Pancreas (tissue), 10 donors: ENCODE results near the gene PTOV1. TPM values are rescaled to one million over a fixed set of nuclear protein-coding genes. Genes with fewer than 3 reads are reported as not detected.

Experiments
- ATAC-seq, 4 donors: fragments of 200-7000 bp; cut with Tn5 transposase; one replicate each; pipeline versions ENCODE4 v1.8.0 to v1.9.1; 2020; ENCODE audit warnings: mild to moderate bottlenecking in 4 of 4, moderate library complexity in 4 of 4
- DNase-seq, 6 donors: peaks; one replicate each; pipeline ENCODE4 v3.0.0-alpha.2; 2020
- FAIRE-seq: peaks from 2 replicates; lab custom pipeline; 2012; peaks lifted over from hg19 to GRCh38; lab: Jason Lieb, UNC
- H3K27ac ChIP-seq, 4 donors: fragments of 200-600 bp; sonication (generic); 1 replicate in 3 of 4; 2 replicates in 1 of 4; pipeline versions ENCODE4 v1.5.0 to v1.8.0; 2020
- H3K27me3 ChIP-seq, 4 donors: fragments of 200-600 bp; one replicate each; pipeline ENCODE4 v1.8.0; 2021
- H3K36me3 ChIP-seq, 3 donors: fragments of 200-600 bp; sonication (generic) in 1 of 3; one replicate each; pipeline versions ENCODE4 v1.5.0 to v1.8.0; 2020 to 2021
- H3K4me1 ChIP-seq, 3 donors: fragments of 200-600 bp; one replicate each; pipeline ENCODE4 v1.8.0; 2021
- H3K4me3 ChIP-seq, 4 donors: fragments of 200-600 bp; sonication (generic) in 2 of 4; one replicate each; pipeline versions ENCODE4 v1.5.0 to v1.8.0; 2020 to 2021
- H3K9me3 ChIP-seq, 4 donors: fragments of 200-600 bp; one replicate each; pipeline ENCODE4 v1.8.0; 2021
- CTCF ChIP-seq, 4 donors: fragments of 200-600 bp; sonication (generic) in 3 of 4; IDR thresholded peaks; one replicate each; pipeline versions ENCODE4 v1.5.0 to v1.8.0; 2021; ENCODE audit warnings: antibody characterized with exemption in 4 of 4
- WGBS, 2 donors: extraction: QIAGEN DNeasy Blood & Tissue Kit; methylation state at CpG; one replicate each; pipeline ENCODE4 v1.1.7; 2013; 5-methylcytosine and 5-hydroxymethylcytosine counted together
- intact Hi-C, 3 donors: fragments of 100-400 bp; cut with DNase I; formaldehyde crosslinking; loops; one replicate each; pipeline versions ENCODE4 v1.11.1 to v1.14.2; 2022
- polyA plus RNA-seq, 2 donors: library from polyadenylated mRNA; stranded (reverse); fragments of 200-250 nt; gene quantifications; one replicate each; pipeline ENCODE4 v1.2.3, GENCODE V29; 2013
- total RNA-seq, 6 donors: library from RNA; stranded (reverse); fragmentation: NEBNext Ultra II Directional in 4 of 6; extraction: Animal tissue kit (Norgen Biotek cat#: 25700) in 4 of 6; gene quantifications; one replicate each; pipeline versions ENCODE4 v1.2.1 to v1.2.4, GENCODE V29; 2021 to 2023
- donor health status: healthy with polysubstance abuse.
- donor health status: DM: no; HTN: no; CAD: no; lungs with moderate emphysema.
- donor health status: DM: no; HTN: no; CAD: no.
- donor health status: control.
- donor health status: control.
- donor health status: Bipolar disorder and iron deficiency.
- donor health status: DM: yes; HTN: yes; CAD: no.
- donor health status: DM: no; HTN: no; CAD: no.
- donor health status: DM: no; HTN: no; CAD: no.
- donor health status: DM: yes; HTN: yes; CAD: no.

PTOV1 gene
- total and polyA plus RNA-seq, 8 donors: 48.8 to 191 (median 76.0) TPM

GRCh38 chr19:49862391-49863253 lies 11.7 kb downstream of the PTOV1 start:
- Histone ChIP-seq H3K27ac (no peak overlapping the region), H3K27me3 (no peaks in the 10 kb centered on the region), H3K4me1 (peaks cover 9 to 19% (median 19%) of the 10 kb centered on the region in 3 donors), H3K36me3 (peaks cover 0 to 26% (median 1%) of the 10 kb centered on the region in 3 donors), H3K9me3 (no peaks in the 10 kb centered on the region), H3K4me3 (no peak overlapping the region)
- TF ChIP-seq CTCF (IDR thresholded peaks at IDR 0.05): no peak
- ATAC-seq (no peak), DNase-seq (peak in 4 of 6 donors; percentile 21 to 86 (median 44)), FAIRE-seq (no peak)
- WGBS, 2 donors: 88% methylated on average over 45 to 49 of the region's 49 CpGs
- intact Hi-C loops: no loop called here

GRCh38 chr19:49863254-49863934 lies 12.4 kb downstream of the PTOV1 start:
- no peak overlapping the region for H3K27ac ChIP-seq

GRCh38 chr19:49863935-49864320 lies 13.0 kb downstream of the PTOV1 start:
- H3K27me3 ChIP-seq: no peaks in the 10 kb centered on the region
- no peak for TF ChIP-seq CTCF (IDR thresholded peaks at IDR 0.05)
- peaks cover 0 to 16% (median 0%) of the 10 kb centered on the region in 3 donors for H3K36me3 ChIP-seq
- no peaks in the 10 kb centered on the region for H3K9me3 ChIP-seq
- peak in 2 of 6 donors; percentile 25 to 52 for DNase-seq
- ATAC-seq: no peak
- no peak overlapping the region for H3K27ac ChIP-seq
- intact Hi-C loops: no loop called here
- H3K4me3 ChIP-seq: no peak overlapping the region
- 81 to 83% methylated on average over 17 of the region's 17 CpGs for WGBS, 2 donors
- H3K4me1 ChIP-seq: peaks cover 9 to 26% (median 19%) of the 10 kb centered on the region in 3 donors
- FAIRE-seq: no peak

More at GRCh38 chr19:49863254-49863934, 12.4 kb downstream of the PTOV1 start:
- no peak for TF ChIP-seq CTCF (IDR thresholded peaks at IDR 0.05)
- no peak overlapping the region for H3K4me3 ChIP-seq
- no peak for ATAC-seq
- DNase-seq: peak in 2 of 6 donors; percentile 22 to 38
- H3K27me3 ChIP-seq: no peaks in the 10 kb centered on the region
- H3K4me1 ChIP-seq: peaks cover 9 to 22% (median 19%) of the 10 kb centered on the region in 3 donors
- no peaks in the 10 kb centered on the region for H3K9me3 ChIP-seq
- no peak for FAIRE-seq
- intact Hi-C loops: no loop called here
- H3K36me3 ChIP-seq: peaks cover 0 to 19% (median 0%) of the 10 kb centered on the region in 3 donors
- WGBS, 2 donors: 91 to 94% methylated on average over 24 of the region's 24 CpGs

- 86 to 89% methylated on average over 13 of the region's 13 CpGs for WGBS, 2 donors
- intact Hi-C loops: no loop called here
- Histone ChIP-seq H3K4me1 (peaks cover 9 to 28% (median 19%) of the 10 kb centered on the region in 3 donors), H3K9me3 (no peaks in the 10 kb centered on the region), H3K27ac (no peak overlapping the region), H3K27me3 (no peaks in the 10 kb centered on the region), H3K36me3 (peaks cover 0 to 11% (median 0%) of the 10 kb centered on the region in 3 donors), H3K4me3 (no peak overlapping the region)
- no peak for TF ChIP-seq CTCF (IDR thresholded peaks at IDR 0.05)
- no peak for ATAC-seq
- no peak for DNase-seq
- no peak for FAIRE-seq
These were observed 13.9 kb downstream of the PTOV1 start for GRCh38 chr19:49864890-49865289.
